CD14-positive monocyte (primary cell): ENCODE measurements around the gene CMTM1. TPM values are rescaled to one million over a fixed set of nuclear protein-coding genes. Genes with fewer than 3 reads are reported as not detected.
A peak's percentile ranks its signal among the peaks of the same experiment; 100 is the strongest.

ENCODE experiments used
- DNase-seq, 3 donors: peaks; one replicate each; pipeline ENCODE4 v3.0.0-alpha.2; 2011 to 2022
- H2AFZ ChIP-seq: 2 replicates; pipeline ENCODE4 v1.6.0; 2012; ENCODE audit warnings: mild to moderate bottlenecking, low read depth, low read length, inconsistent platforms; ENCODE audit not compliant: insufficient read depth, poor library complexity, severe bottlenecking
- H3K27ac ChIP-seq, 2 donors: 1 replicate in 1 of 2; 2 replicates in 1 of 2; pipeline ENCODE4 v1.5.1; 2012 to 2013; ENCODE audit warnings: low read length in 2 of 2, control low read depth in 1 of 2, inconsistent platforms in 1 of 2, low read depth in 1 of 2, mild to moderate bottlenecking in 1 of 2
- H3K27me3 ChIP-seq, 2 donors: one replicate each; pipeline versions ENCODE4 v1.6.0 to v1.6.1; 2011 to 2013; ENCODE audit warnings: low read length in 2 of 2; ENCODE audit not compliant: control insufficient read depth in 2 of 2, insufficient read depth in 2 of 2
- H3K36me3 ChIP-seq, 2 donors: replicated peaks in 1 of 2; 1 replicate in 1 of 2; 2 replicates in 1 of 2; pipeline versions ENCODE4 v1.5.1 to v1.6.1; 2012 to 2013; ENCODE audit warnings: low read length in 2 of 2, control low read depth in 1 of 2, inconsistent platforms in 1 of 2, mild to moderate bottlenecking in 1 of 2; ENCODE audit not compliant: insufficient read depth in 2 of 2, control insufficient read depth in 1 of 2
- H3K4me1 ChIP-seq, 2 donors: 1 replicate in 1 of 2; 2 replicates in 1 of 2; pipeline versions ENCODE4 v1.5.1 to v1.6.1; 2012 to 2013; ENCODE audit warnings: low read length in 2 of 2, control low read depth in 1 of 2, inconsistent platforms in 1 of 2, mild to moderate bottlenecking in 1 of 2, moderate library complexity in 1 of 2; ENCODE audit not compliant: insufficient read depth in 2 of 2, control insufficient read depth in 1 of 2
- H3K4me2 ChIP-seq: replicated peaks from 2 replicates; pipeline ENCODE3; 2012; ENCODE audit warnings: low read length, moderate library complexity, mild to moderate bottlenecking; ENCODE audit not compliant: poor library complexity, severe bottlenecking; ENCODE audit errors: extremely low read depth
- H3K4me3 ChIP-seq, 3 experiments: fragments of 200-600 bp in 1 of 3; sonication (generic) in 1 of 3; replicated peaks in 1 of 3; 1 replicate in 2 of 3; 2 replicates in 1 of 3; pipeline ENCODE4 v1.5.1; 2011 to 2013; ENCODE audit warnings: low read length in 3 of 3, mild to moderate bottlenecking in 3 of 3, control low read depth in 2 of 3, low read depth in 2 of 3, inconsistent platforms in 1 of 3, moderate library complexity in 1 of 3
- H3K79me2 ChIP-seq: 2 replicates; pipeline ENCODE4 v1.6.0; 2012; ENCODE audit warnings: mild to moderate bottlenecking, control low read depth, inconsistent platforms, low read length, moderate library complexity; ENCODE audit not compliant: insufficient read depth
- H3K9ac ChIP-seq: 2 replicates; pipeline ENCODE4 v1.6.0; 2017; ENCODE audit warnings: low read length, mild to moderate bottlenecking; ENCODE audit not compliant: insufficient read depth, poor library complexity, severe bottlenecking
- H3K9me3 ChIP-seq, 2 donors: replicated peaks in 1 of 2; 1 replicate in 1 of 2; 2 replicates in 1 of 2; pipeline versions ENCODE4 v1.5.1 to v1.6.1; 2012 to 2013; ENCODE audit warnings: low read length in 2 of 2, control low read depth in 1 of 2; ENCODE audit not compliant: control insufficient read depth in 1 of 2, insufficient read depth in 1 of 2
- H4K20me1 ChIP-seq: 2 replicates; pipeline ENCODE4 v1.6.0; 2012; ENCODE audit warnings: mild to moderate bottlenecking, low read length, control low read depth, moderate library complexity; ENCODE audit not compliant: insufficient read depth
- H3K27ac Mint-ChIP-seq, 7 donors: one replicate each; pipeline ENCODE4 v1.8.0; 2020; ENCODE audit warnings: mild to moderate bottlenecking in 7 of 7, mixed read lengths in 7 of 7, moderate library complexity in 6 of 7, inconsistent platforms in 2 of 7
- H3K27me3 Mint-ChIP-seq, 3 donors: one replicate each; pipeline ENCODE4 v1.8.0; 2021 to 2022; ENCODE audit warnings: low read depth in 3 of 3, mild to moderate bottlenecking in 3 of 3, mixed read lengths in 3 of 3, moderate library complexity in 3 of 3, inconsistent platforms in 1 of 3
- H3K36me3 Mint-ChIP-seq, 2 donors: one replicate each; pipeline ENCODE4 v1.8.0; 2020; ENCODE audit warnings: mixed read lengths in 2 of 2, inconsistent platforms in 1 of 2, mild to moderate bottlenecking in 1 of 2
- H3K4me1 Mint-ChIP-seq: one replicate; pipeline ENCODE4 v1.8.0; 2020; ENCODE audit warnings: mild to moderate bottlenecking, mixed read lengths
- H3K4me3 Mint-ChIP-seq, 2 donors: one replicate each; pipeline ENCODE4 v1.8.0; 2020; ENCODE audit warnings: mild to moderate bottlenecking in 2 of 2, mixed read lengths in 2 of 2, moderate library complexity in 1 of 2
- H3K9me3 Mint-ChIP-seq, 7 donors: one replicate each; pipeline ENCODE4 v1.8.0; 2020 to 2022; ENCODE audit warnings: mixed read lengths in 7 of 7, mild to moderate bottlenecking in 6 of 7, moderate library complexity in 6 of 7, inconsistent platforms in 2 of 7
- WGBS: methylation state at CpG from one replicate; pipeline ENCODE4 v1.1.5; 2013; ENCODE audit warnings: missing lambda C conversion rate; ENCODE audit not compliant: insufficient coverage; 5-methylcytosine and 5-hydroxymethylcytosine counted together
- intact Hi-C, 2 donors: fragments of 100-400 bp; cut with micrococcal nuclease; formaldehyde crosslinking; loops; one replicate each; pipeline versions ENCODE4 v1.15.0 to v1.15.1; 2023
- polyA plus RNA-seq, 3 donors: library from polyadenylated mRNA; depleted of rRNA in 1 of 3; unstranded in 2 of 3; stranded (reverse) in 1 of 3; fragments of 300-500 nt in 2 of 3; fragments of >200 nt in 1 of 3; fragmentation: Illumina TruSeq in 2 of 3; gene quantifications; 1 replicate in 2 of 3; 2 replicates in 1 of 3; pipeline ENCODE4 v1.2.3, GENCODE V29; 2012 to 2021
- TF ChIP-seq, protein P1 (sequence below): fragments of 200-600 bp; IDR thresholded peaks from one replicate; pipeline ENCODE4 v1.8.0; 2022; ENCODE audit warnings: antibody characterized with exemption, mild to moderate bottlenecking

The CMTM1 gene
- polyA plus RNA-seq, 3 donors = 1.6 to 3.3 (median 2.5) TPM

DNA sequence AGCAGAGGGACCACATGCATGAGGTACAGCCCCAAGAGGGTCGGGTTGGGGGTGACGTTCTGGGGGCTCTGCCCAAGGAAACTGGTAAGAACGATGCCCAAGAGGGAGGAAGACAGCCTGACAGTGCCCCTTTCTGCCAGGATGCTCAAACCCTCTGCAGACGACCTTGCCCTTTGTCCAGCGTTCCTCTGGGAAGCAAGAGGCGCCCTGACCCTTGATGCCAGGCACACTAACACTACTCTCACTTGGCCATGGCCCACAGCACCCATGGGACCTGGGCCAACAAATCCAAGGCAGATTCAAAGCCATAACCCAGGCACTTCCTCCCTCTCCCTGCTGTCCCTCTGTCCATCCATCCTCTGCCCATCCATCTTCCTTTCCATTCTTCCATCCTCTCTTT is 36.8 kb upstream of the CMTM1 start:
- Mint-ChIP-seq H3K36me3 (peaks cover 76 to 84% of the 10 kb centered on the region in 2 donors), H3K4me3 (no peak overlapping the region), H3K4me1 (peaks cover 40% of the 10 kb centered on the region), H3K27me3 (peaks cover 0 to 3% (median 0%) of the 10 kb centered on the region in 3 donors), H3K27ac (peak overlapping the region in 2 of 7 donors; percentile 16 to 31), H3K9me3 (peaks cover 0 to 2% (median 0%) of the 10 kb centered on the region in 7 donors)
- Histone ChIP-seq H3K27ac (no peak overlapping the region), H4K20me1 (no peaks in the 10 kb centered on the region), H3K4me2 (no peak overlapping the region), H3K9ac (no peak overlapping the region), H3K79me2 (no peaks in the 10 kb centered on the region), H3K27me3 (no peaks in the 10 kb centered on the region), H2AFZ (no peak overlapping the region), H3K4me3 (no peak overlapping the region), H3K9me3 (no peaks in the 10 kb centered on the region), H3K4me1 (peaks cover 31 to 36% of the 10 kb centered on the region in 2 donors), H3K36me3 (peaks cover 50 to 59% of the 10 kb centered on the region in 2 donors)
- DNase-seq = no peak
- TF ChIP-seq, protein P1, sequence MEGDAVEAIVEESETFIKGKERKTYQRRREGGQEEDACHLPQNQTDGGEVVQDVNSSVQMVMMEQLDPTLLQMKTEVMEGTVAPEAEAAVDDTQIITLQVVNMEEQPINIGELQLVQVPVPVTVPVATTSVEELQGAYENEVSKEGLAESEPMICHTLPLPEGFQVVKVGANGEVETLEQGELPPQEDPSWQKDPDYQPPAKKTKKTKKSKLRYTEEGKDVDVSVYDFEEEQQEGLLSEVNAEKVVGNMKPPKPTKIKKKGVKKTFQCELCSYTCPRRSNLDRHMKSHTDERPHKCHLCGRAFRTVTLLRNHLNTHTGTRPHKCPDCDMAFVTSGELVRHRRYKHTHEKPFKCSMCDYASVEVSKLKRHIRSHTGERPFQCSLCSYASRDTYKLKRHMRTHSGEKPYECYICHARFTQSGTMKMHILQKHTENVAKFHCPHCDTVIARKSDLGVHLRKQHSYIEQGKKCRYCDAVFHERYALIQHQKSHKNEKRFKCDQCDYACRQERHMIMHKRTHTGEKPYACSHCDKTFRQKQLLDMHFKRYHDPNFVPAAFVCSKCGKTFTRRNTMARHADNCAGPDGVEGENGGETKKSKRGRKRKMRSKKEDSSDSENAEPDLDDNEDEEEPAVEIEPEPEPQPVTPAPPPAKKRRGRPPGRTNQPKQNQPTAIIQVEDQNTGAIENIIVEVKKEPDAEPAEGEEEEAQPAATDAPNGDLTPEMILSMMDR = no peak
- 99% methylated on average over 6 of the region's 6 CpGs for WGBS
- intact Hi-C loops = loop anchor here in 1 of 2 donors (10.0 kb wide), 1 partner anchor 1555 kb away; the partner anchor contains the start of gene NFATC3

DNA sequence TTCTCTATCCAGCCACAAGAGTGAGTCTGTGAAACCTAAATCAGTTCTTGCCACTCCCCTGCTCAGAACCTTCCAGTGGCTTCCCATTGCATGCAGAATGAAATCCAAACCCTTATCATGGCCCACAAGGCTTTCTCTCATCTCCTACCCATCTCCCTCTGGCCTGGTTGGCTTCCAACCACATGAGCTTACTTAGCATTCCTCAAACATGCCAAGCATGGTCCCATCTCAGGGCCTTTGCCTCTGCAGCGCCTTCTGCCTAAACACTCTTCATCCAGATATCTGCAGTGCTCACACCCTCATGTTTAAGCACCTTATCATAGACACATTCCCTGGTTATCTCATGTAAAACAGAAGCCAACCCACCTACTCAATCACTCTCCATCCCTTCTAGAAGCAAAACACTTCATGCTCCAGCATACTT is 31.9 kb upstream of the CMTM1 start:
- Histone ChIP-seq H3K9ac (no peak overlapping the region), H3K4me2 (no peak overlapping the region), H4K20me1 (no peaks in the 10 kb centered on the region), H3K27me3 (no peaks in the 10 kb centered on the region), H3K27ac (no peak overlapping the region), H3K36me3 (peaks cover 66 to 90% of the 10 kb centered on the region in 2 donors), H3K4me3 (no peak overlapping the region), H3K9me3 (no peaks in the 10 kb centered on the region), H2AFZ (no peak overlapping the region), H3K79me2 (no peaks in the 10 kb centered on the region), H3K4me1 (no peaks in the 10 kb centered on the region)
- H3K9me3 Mint-ChIP-seq = no peaks in the 10 kb centered on the region
- no peak overlapping the region for H3K4me3 Mint-ChIP-seq
- 100% methylated on average over 1 of the region's 1 CpG for WGBS
- TF ChIP-seq, protein P1 = no peak
- H3K27ac Mint-ChIP-seq = peak overlapping the region in 2 of 7 donors; percentile 50 to 75
- peaks cover 7% of the 10 kb centered on the region for H3K4me1 Mint-ChIP-seq
- no peak for DNase-seq
- peaks cover 0 to 3% (median 0%) of the 10 kb centered on the region in 3 donors for H3K27me3 Mint-ChIP-seq
- peaks cover 87 to 94% of the 10 kb centered on the region in 2 donors for H3K36me3 Mint-ChIP-seq
- intact Hi-C loops = no loop called here
